GM18870 (cell line): ENCODE data around the gene HSP90AA1.
"Not testable (repeated sequence)": the region's sequence is repeated elsewhere in the genome, so short reads cannot be mapped to it uniquely, and the experiment has no call there.

ENCODE experiments used
- ATAC-seq: cut with Tn5 transposase; IDR thresholded peaks from one replicate; pipeline ENCODE4 v1.9.1; 2021; ENCODE audit warnings: moderate library complexity; ENCODE audit not compliant: unreplicated experiment

HSP90AA1 gene

DNA sequence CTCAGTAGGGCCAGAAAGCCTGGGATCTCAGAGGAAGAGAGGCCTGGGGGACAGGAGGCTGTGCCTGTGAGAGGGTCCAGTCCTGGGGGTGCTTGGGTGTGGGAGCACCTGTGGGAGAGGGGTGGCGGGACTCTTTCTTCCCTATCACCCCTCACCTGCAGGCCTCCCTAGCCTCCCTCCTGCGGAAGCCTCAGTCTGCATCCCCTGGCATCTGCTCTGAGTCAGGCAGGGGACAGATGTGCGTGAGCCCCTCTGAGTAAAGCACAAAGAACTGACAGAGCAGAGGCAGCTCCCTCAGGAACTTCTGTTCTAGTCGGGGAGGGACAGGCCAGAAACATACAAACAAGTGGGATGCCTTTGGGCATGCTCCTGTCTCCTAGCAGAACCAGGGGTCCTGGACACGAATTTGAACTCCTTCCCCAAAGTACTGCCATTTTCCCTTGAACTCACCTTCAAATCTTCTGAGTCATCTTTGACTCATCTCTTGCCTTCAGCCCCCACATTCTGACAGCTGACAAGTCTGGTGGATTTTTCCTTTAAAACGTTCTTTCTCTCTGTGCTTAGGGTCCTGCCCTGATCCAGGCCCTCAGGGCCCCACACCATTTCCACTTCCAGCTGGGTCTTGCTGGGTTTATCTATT lies 8.5 kb upstream of the HSP90AA1 start:
- ATAC-seq = no peak

DNA sequence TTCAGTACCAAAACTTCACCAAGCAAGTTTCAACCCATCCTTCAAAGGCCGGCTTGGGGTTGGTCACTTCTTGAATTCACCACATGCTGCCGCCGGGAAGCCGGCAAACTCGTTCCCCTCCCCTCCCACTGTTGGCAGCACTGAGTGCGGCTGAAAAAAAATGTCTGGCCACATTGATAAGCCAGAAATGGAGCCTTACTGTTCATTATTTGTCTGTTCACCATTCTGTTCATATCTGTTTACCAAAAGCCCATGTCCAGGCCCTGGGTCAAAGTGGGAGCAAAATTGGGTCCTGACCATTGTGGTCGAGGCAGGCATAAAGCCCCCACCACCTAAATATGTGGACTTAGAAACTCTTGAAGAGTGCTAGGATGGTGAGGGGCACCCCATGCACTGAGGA lies 7.3 kb upstream of the HSP90AA1 start:
- no peak for ATAC-seq

DNA sequence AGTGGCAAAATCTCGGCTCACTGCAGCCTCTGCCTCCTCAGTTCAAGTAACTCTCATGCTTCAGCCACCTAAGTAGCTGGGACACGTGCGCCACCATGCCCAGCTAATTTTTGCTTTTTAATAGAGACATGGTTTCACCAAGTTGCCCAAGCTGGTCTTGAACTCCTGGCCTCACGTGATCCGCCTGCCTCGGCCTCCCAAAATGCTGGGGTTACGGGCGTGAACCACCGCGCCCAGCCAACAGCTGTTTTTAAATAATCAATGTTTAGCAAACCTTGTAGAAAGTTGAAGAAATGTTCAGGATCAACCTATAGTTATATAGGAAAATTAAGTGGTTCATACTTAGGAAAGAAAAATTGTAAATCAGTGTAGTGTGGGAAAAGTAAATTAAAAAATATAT lies 6.0 kb upstream of the HSP90AA1 start:
- ATAC-seq = no peak

DNA sequence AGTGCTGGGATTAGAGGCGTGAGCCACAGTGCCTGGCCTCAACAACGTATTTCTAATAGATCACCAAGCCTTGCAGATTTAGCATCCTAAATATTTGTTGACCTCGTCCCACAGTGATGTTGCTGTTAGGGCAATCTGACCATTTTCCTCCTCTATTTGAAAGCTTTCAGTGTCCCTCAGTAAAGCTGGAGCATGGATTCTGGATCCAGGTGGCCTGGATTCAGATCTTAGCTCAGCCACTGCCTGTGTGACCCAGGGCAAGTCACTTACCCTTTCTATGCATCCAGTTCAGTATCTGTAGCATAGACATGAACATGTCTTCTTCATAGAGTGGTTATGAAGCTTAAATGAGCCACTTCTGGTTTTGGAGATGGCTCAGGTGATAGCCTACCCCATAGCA lies 3.9 kb upstream of the HSP90AA1 start:
- ATAC-seq = no peak

DNA sequence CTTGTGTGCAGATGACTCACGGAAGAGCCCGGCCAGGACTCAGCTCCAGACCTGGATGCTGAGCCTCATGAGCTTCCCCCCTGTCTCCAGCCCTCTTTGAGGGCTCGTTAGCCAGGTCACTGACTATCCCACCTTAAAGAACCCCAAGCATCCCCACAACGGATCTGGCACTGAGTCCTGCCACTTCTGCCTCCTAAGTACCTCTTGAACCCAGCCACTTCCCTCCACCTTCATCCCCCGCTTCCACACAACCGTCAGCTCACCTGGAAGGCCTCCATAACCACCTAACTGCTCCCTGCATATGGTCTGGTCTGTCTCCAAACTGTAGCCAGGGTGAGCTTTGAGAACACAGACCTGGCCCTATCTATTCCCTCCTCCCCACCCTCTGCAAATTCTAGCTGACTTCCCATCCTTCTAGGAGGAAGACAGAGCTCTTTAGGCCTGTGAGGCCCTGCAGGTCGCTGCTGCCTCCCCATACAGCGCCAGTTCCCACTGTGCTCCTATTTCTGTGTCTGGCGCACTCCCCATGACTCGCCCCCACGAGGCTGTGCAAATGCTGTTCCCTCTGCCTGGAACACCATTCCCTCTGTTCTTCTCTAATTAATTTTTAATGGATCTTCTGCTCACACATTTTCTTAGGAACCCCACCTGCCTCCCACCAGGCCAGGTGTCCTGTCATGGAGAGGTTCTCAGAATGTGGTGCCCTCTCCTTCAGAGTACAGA lies 2.9 kb upstream of the HSP90AA1 start:
- ATAC-seq = no peak

DNA sequence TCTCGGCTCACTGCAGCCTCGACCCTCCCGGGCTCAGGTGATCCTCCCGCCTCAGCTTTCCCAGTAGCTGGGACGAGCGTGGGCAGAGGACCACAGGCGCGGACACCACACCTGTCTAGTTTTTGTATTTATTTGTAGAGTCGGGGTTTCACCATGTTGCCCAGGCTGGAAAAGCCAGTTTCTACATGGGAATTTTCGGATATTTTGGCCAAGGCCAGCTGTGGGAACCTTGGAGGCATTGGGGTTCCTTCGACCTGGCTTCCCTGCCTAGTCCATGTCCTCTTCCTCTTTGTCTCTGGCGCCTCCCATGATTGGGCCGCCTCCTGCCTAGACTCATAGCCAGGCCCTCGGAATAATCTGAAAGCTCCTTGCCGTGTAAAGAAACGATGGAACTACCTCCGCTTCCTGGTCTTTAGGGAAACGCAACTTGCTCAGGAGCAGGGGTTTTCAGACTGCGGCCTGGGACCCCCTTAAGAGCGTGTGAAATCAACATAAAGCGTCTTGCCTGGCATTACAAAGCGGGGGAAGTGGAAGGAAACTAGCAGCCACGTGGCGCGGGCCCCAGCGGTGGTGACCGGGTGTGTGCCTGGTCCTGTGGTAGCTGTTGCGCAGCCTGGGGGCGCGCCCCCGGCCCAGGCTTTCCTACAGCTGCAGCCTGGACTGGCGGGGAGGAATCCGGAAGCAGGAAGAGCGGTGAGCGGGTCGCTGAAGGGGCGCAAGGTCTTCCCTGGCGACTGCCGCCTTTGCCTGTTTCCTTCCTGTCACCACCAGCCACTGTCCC lies 1.4 kb upstream of the HSP90AA1 start:
- no peak for ATAC-seq

DNA sequence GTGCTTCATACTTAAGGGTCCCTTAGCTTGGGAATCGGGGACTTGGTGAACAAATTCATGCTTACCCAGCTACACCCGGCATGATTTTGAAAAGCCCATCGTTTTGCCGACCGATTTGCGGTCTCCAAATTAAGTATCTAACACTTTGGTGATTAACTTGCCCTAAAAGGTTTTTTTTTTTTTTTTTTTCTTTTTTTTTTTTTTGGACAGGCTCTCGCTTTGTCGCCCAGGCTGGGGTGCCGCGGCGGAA lies 843 bp upstream of the HSP90AA1 start:
- no peak for ATAC-seq

DNA sequence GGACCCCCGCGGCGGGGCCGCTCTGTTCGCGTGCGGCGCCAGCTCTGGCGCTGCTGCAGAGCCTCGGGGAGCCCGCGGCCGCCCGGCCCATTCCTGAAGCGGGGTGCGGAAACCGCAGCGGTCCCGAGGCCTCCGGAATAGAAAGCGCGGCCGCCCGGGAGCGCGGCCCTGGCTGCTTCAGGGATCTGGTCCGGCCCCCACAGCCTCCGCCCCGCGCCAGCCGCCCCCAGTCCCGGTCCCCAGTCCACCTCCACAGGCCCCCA lies 204 bp downstream of the HSP90AA1 start:
- no peak for ATAC-seq

DNA sequence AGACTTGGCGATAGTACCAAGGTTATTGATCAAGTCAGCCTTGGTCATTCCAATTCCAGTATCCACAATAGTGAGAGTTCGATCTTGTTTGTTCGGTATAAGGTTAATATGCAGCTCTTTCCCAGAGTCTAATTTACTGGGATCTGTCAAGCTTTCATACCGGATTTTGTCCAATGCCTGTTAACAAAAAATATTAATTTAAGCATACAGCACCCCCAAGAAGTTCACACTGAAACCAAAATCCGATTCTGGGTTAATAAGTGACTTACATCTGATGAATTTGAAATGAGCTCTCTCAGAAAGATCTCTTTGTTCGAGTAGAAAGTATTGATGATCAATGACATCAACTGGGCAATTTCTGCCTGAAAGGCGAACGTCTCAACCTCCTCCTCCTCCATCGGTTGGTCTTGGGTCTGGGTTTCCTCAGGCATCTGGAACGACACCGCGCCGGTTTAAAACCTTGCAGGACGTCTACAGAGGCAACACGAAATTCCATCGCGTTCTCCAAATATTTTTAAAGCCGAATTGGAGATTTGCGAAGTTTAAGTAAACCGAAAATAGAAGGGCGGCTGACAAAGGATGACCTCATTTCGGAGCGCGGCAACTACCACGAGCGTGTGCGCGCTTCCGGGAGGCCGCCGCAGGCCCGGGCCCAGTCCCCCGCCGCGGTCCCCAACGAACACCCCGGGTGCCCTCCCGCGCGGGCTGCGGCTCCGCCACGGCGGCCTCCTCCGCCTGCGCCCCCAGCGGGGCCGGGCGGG lies 716 bp downstream of the HSP90AA1 start:
- ATAC-seq = no peak

DNA sequence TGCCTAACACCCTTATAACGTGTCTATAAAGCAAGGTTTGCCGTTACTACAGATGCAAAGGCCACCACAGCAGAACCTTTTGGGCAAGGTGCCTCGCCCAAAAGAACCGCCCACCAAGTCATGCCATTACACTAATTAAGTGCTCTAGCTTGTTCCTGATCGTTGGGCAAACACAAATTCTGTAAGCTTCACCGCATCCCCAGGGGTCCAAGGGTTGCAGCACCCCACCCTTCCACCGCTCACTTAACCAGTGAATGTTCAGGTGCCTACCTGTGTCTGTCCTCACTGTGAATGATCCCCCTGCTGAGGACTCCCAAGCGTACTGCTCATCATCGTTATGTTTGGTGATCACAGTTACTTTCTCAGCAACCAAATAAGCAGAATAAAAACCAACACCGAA lies 1.4 kb downstream of the HSP90AA1 start:
- no peak for ATAC-seq

DNA sequence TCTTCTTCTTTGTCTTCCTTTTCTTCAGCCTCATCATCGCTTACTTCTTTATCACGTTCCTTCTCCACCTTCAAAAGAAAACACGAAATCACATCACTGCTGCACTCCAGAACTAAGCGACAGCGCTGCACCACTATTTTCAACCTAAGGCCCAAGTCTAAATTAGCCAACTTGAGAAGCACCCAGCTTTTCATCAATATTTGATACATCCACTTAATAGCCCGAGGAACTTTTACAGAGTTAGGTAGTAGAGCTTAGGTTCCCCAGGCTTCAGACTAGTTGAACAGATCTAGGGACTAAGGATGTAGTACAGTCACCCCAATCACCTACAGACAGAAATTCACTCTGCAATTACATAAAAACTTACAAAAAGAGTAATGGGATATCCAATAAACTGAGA lies 1.9 kb downstream of the HSP90AA1 start:
- ATAC-seq = no peak

DNA sequence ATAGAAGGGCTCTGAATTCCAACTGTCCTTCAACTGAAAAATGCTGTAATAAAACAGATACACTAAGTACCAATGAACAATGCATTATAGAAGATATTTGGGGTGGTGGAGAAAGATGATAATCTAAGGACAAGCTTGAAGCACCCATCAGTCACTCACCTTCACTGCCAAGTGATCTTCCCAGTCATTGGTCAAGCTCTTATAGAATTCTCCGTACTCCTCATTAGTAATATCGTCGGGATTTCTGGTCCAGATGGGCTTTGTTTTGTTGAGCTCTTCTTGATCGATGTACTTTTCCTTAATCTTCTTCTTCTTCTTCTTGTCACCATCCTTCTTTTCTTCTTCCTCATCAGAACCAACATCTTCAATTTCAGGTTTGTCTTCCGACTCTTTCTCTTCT lies 2.3 kb downstream of the HSP90AA1 start:
- ATAC-seq = not testable (repeated sequence)

DNA sequence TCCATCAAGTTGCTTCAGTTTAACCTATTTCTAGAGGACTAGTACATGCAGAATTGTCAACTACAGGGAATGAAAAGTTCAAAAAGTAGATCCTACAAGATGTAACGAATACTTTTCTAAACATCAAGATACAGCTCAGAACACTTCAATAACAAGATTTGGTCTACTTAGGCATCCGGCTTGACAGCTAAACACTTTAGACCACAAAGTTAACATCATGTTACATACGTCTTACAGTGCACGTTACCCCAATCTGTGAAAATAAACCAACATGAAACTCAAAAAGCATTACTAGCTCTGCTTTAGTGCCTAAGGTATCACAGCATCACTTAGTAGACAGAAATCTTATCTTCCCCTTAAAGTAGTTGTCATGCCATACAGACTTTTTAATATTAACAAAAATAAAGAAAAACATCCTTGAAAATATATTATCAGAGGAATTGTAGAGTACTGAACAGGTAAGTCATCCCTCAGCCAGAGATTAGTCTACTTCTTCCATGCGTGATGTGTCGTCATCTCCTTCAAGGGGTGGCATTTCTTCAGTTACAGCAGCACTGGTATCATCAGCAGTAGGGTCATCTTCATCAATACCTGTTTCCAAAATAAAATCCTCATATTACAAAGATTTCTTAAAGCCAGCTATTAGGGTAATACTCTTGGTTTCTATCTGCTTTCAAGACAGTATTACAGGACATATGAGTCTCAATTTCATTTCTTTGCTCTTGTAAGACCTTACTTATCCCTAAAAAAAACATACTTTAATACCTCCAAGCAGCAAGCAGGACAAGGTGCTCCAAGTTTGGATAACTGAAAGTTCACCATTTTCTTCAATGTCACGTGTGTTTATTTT lies 5.4 kb downstream of the HSP90AA1 start:
- ATAC-seq = no peak

DNA sequence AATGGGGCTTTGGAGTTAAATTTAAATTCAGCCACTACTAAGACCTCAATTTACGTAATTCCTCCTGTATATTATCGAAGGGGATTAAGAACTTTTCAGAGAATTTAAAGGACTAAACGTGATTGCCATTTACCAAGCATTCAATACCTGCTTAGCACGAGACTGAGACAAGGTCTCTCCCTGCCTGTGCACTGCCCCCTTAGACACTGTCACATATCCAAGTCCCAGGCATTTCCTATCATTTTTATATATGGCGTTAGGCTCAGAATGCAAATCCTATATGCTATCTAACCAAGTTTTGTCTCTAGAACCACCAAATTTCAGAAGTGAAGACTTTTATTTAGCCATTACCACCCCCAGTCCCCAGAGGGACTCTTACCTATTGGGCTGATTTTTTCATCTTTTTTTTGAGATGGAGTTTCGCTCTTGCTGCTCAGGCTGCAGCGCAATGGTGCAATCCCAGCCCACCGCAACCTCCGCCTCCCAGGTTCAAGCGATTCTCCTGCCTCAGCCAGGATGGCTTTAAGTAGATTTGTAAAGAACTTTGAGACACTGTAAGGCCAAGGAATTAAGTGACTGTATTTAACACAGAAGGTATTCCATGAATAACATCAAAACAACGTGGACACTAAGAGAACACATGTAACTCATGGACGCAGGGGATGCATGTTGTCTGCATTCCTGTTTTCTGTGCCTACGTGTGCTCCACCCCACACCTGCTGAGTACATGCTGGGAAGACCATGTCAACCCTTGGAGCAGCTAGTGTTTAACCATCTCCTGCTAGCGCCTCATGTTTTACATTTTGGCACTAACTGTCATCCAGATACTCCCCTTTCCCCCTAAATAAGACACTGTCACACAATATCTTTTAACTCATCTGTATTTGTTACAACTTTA lies 6.4 kb downstream of the HSP90AA1 start:
- no peak for ATAC-seq

DNA sequence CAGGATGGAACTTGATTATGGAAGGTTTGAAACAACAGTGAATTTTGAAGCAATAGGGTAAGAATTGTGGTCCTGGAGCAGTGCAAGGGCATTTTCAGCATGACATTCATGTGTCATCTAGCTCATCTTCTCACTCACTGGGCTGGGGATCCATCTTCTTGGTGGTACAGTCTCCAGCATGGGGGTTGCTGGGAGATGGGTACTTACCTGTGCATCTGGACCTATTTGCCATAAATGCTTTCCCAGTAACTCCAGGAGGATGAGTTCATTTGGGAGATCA lies 7.2 kb downstream of the HSP90AA1 start:
- ATAC-seq = no peak

DNA sequence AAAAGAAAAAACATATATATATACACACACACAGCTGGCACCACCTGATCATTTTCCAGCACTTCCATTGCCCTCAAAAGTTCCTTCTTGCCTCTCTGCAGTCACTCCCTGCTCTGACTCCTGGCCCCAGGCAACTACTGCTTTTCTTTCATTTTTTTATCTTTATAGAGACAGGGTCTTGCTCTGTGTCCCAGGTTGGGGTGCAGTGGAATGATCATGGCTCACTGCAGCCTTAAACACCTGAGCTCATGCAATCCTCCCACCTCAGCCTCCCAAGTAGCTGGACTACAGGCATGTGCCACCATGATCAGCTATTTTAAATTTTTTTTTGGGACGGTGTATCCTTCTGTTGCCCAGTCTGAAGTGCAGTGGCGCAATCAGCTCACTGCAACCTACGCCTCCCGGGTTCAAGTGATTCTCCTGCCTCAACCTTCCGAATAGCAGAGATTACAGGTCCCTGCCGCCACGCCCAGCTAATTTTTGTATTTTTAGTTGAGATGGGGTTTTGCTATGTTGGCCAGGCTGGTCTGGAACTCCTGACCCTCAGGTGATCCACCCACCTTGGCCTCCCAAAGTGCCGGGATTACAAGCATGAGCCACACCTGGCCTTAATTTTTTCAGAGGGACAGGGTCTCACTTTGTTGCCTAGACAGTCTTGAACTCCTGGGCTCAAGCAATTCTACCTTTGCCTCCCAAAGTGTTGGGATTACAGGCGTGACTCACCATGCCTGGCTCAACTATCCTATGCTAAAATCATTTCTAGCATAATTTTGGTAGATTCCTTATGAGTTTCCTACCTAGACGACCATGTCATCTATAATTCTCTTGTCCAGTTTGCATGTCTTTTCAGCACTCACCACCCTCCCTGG lies 7.8 kb downstream of the HSP90AA1 start:
- ATAC-seq = no peak

DNA sequence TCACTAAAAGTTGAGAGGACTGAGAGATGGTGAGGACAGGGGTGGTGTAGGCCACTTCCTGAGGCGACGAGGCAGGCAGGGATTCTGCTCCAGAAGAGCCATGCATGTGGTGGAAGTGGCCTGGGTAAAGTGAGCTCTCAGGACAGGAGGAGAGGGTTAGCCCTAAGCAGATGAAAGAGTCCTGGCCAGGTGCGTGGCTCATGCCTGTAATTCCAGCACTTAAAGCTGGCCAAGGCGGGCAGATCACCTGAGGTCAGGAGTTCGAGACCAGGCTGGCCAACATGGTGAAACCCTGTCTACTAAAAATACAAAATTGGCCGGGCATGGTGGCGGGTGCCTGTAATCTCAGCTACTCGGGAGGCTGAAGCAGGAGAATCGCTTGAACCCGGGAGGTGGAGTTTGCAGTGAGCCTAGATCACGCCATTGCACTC lies 8.5 kb downstream of the HSP90AA1 start:
- ATAC-seq = not testable (repeated sequence)

DNA sequence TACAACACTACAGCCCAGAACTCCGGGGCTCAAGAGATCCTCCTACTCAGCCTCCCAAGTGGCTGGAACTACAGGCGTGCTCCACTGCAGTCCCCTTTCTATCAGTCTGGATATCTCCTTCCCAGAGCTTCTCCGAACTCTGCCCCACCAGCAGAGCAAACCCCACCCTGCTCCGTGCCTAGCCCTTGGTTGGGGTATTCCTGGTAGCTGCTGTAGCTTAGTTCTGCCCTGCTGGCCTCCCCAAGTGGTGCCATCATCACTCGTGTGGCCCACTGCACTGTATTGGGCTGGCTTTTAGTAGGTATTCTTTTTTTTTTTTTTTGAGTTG lies 9.5 kb downstream of the HSP90AA1 start:
- ATAC-seq = no peak

DNA sequence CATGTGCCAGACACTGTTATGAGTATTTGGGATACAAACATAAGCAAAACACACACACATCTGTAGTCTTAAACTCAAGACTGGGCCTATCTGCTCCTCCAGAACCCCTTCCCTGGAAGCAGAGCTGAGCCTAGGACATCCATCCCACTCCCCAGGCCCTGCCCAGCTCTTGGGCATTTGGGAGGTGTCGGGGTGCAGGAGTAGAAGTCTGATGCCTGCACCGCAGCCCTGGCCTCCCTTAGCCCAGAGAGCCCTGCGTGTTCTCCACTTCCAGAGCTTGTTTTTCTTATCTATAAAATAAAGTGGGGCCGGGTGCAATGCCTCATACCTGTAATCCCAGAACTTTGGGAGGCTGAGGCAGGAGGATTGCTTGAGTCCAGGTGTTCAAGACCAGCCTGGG lies 11.7 kb downstream of the HSP90AA1 start:
- no peak for ATAC-seq
